ENCODE measurements around the gene LGALS13.

LGALS13 gene

DNA sequence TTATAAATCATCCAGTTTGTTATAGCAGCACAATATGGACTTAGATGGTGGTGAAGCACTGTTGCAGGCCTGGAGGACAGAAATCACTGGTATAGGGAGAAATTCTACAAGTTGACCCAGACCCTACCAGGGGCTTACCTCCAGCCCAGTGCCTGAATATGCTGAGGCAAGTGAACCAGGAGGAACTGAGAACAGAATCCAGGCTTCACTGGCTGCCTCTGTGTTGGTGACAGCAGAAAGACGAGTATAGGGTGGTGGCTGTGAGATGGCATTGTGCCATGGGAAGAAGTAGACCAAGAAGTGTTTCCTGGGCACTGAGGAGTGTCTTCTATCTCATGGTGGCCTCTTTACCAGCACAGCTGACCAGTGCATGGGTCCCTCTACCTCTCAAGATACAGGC, 46.4 kb upstream of the LGALS13 start:
- Histone ChIP-seq H4K20me1 (ENCODE audit: control insufficient read depth, insufficient read depth, low read depth, low read length) (no peaks in the 10 kb centered on the region), H3K4me2 (ENCODE audit: low read length) (no peak overlapping the region), H3K4me3 (ENCODE audit: low read length) (no peak overlapping the region), H3K79me2 (ENCODE audit: control insufficient read depth, low read length) (no peaks in the 10 kb centered on the region), H3K27me3 (ENCODE audit: control insufficient read depth, low read length) (peaks cover 24% of the 10 kb centered on the region), H3K36me3 (ENCODE audit: control insufficient read depth, low read length) (no peaks in the 10 kb centered on the region), H3K9me2 (replicated peaks; ENCODE audit: control insufficient read depth, low read length) (no peaks in the 10 kb centered on the region), H3K27ac (ENCODE audit: low read depth, low read length) (no peak overlapping the region), H3K9me3 (ENCODE audit: control insufficient read depth, insufficient read depth, low read length) (no peaks in the 10 kb centered on the region), H3K4me1 (ENCODE audit: control insufficient read depth, low read length) (peaks cover 15% of the 10 kb centered on the region), H3F3A (ENCODE audit: control insufficient read depth, insufficient read depth) (no peaks in the 10 kb centered on the region)
- no peak for TF ChIP-seq EZH2phosphoT487 (IDR thresholded peaks at IDR 0.05; ENCODE audit: borderline replicate concordance, low read length)
- TF ChIP-seq, protein P1, sequence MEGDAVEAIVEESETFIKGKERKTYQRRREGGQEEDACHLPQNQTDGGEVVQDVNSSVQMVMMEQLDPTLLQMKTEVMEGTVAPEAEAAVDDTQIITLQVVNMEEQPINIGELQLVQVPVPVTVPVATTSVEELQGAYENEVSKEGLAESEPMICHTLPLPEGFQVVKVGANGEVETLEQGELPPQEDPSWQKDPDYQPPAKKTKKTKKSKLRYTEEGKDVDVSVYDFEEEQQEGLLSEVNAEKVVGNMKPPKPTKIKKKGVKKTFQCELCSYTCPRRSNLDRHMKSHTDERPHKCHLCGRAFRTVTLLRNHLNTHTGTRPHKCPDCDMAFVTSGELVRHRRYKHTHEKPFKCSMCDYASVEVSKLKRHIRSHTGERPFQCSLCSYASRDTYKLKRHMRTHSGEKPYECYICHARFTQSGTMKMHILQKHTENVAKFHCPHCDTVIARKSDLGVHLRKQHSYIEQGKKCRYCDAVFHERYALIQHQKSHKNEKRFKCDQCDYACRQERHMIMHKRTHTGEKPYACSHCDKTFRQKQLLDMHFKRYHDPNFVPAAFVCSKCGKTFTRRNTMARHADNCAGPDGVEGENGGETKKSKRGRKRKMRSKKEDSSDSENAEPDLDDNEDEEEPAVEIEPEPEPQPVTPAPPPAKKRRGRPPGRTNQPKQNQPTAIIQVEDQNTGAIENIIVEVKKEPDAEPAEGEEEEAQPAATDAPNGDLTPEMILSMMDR (IDR thresholded peaks at IDR 0.05; ENCODE audit: low read depth, low read length, poor library complexity, severe bottlenecking), result no peak

DNA sequence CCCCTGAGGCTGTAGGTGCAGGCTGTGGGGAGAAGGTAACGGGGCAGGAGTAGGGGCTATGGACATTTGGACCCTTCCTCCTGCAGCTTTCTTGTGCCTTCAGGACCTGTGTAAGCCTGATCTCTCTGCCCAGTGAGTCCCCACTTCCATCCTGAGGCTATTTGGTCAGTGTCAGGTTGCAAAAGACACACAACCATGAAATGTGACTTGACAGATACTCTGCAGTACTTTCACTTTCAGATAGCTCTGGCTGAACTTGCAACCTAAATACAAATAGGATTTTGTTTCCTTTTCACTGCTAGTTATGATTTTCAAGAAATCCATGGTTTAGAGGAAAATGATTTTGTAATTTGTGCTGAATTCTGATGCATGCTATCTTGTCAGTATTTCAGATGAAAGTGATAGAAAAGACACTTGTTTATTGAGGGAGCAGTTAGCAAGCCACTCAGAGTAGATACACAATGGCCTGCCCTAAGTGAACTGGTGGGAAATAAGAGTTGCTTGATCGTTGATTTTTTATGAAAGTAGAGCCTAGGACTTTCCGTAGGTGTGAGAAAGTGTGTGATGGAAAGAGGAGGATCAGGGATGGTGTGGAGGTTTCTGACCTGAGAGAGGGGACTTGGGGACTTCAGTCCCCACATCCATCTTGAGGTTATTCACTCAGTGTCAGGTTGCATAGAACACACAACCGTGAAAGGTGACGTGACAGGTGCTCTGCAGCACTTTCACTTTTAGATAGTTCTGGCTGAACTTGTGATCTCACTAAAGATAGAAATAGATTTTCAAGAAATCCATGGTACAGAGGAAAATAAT, 44.3 kb upstream of the LGALS13 start:
- H4K20me1 ChIP-seq (ENCODE audit: control insufficient read depth, insufficient read depth, low read depth, low read length), result no peaks in the 10 kb centered on the region
- no peaks in the 10 kb centered on the region for H3K79me2 ChIP-seq (ENCODE audit: control insufficient read depth, low read length)
- no peak overlapping the region for H3K4me3 ChIP-seq (ENCODE audit: low read length)
- TF ChIP-seq EZH2phosphoT487 (IDR thresholded peaks at IDR 0.05; ENCODE audit: borderline replicate concordance, low read length), result no peak
- TF ChIP-seq, protein P1 (IDR thresholded peaks at IDR 0.05; ENCODE audit: low read depth, low read length, poor library complexity, severe bottlenecking), result no peak
- no peaks in the 10 kb centered on the region for H3K9me2 ChIP-seq (replicated peaks; ENCODE audit: control insufficient read depth, low read length)
- H3F3A ChIP-seq (ENCODE audit: control insufficient read depth, insufficient read depth), result no peaks in the 10 kb centered on the region
- no peak overlapping the region for H3K27ac ChIP-seq (ENCODE audit: low read depth, low read length)
- H3K36me3 ChIP-seq (ENCODE audit: control insufficient read depth, low read length), result no peaks in the 10 kb centered on the region
- H3K9me3 ChIP-seq (ENCODE audit: control insufficient read depth, insufficient read depth, low read length), result no peaks in the 10 kb centered on the region
- peaks cover 19% of the 10 kb centered on the region for H3K27me3 ChIP-seq (ENCODE audit: control insufficient read depth, low read length)
- H3K4me1 ChIP-seq (ENCODE audit: control insufficient read depth, low read length), result no peaks in the 10 kb centered on the region; the same call in 1 of the 2 replicates
- H3K4me2 ChIP-seq (ENCODE audit: low read length), result no peak overlapping the region

- H3K9me3 ChIP-seq (ENCODE audit: control insufficient read depth, insufficient read depth, low read length), result no peaks in the 10 kb centered on the region
- H3K4me3 ChIP-seq (ENCODE audit: low read length), result no peak overlapping the region
- no peaks in the 10 kb centered on the region for H3K9me2 ChIP-seq (replicated peaks; ENCODE audit: control insufficient read depth, low read length)
- peaks cover 13% of the 10 kb centered on the region for H3K27me3 ChIP-seq (ENCODE audit: control insufficient read depth, low read length)
- no peak for TF ChIP-seq EZH2phosphoT487 (IDR thresholded peaks at IDR 0.05; ENCODE audit: borderline replicate concordance, low read length)
- TF ChIP-seq, protein P1 (IDR thresholded peaks at IDR 0.05; ENCODE audit: low read depth, low read length, poor library complexity, severe bottlenecking), result no peak
- no peaks in the 10 kb centered on the region for H3K79me2 ChIP-seq (ENCODE audit: control insufficient read depth, low read length)
- H3K4me1 ChIP-seq (ENCODE audit: control insufficient read depth, low read length), result no peaks in the 10 kb centered on the region
- H4K20me1 ChIP-seq (ENCODE audit: control insufficient read depth, insufficient read depth, low read depth, low read length), result no peaks in the 10 kb centered on the region
- no peak overlapping the region for H3K27ac ChIP-seq (ENCODE audit: low read depth, low read length)
- no peaks in the 10 kb centered on the region for H3F3A ChIP-seq (ENCODE audit: control insufficient read depth, insufficient read depth)
- H3K36me3 ChIP-seq (ENCODE audit: control insufficient read depth, low read length), result no peaks in the 10 kb centered on the region
- H3K4me2 ChIP-seq (ENCODE audit: low read length), result no peak overlapping the region
Observed at GRCh38 chr19:39558624-39559117, 43.7 kb upstream of the LGALS13 start.

Measured in DOHH2 (cell line).